ENCODE data around the gene BIRC6.
"Not testable (repeated sequence)": the region's sequence is repeated elsewhere in the genome, so short reads cannot be mapped to it uniquely, and the experiment has no call there.

The BIRC6 gene, protein sequence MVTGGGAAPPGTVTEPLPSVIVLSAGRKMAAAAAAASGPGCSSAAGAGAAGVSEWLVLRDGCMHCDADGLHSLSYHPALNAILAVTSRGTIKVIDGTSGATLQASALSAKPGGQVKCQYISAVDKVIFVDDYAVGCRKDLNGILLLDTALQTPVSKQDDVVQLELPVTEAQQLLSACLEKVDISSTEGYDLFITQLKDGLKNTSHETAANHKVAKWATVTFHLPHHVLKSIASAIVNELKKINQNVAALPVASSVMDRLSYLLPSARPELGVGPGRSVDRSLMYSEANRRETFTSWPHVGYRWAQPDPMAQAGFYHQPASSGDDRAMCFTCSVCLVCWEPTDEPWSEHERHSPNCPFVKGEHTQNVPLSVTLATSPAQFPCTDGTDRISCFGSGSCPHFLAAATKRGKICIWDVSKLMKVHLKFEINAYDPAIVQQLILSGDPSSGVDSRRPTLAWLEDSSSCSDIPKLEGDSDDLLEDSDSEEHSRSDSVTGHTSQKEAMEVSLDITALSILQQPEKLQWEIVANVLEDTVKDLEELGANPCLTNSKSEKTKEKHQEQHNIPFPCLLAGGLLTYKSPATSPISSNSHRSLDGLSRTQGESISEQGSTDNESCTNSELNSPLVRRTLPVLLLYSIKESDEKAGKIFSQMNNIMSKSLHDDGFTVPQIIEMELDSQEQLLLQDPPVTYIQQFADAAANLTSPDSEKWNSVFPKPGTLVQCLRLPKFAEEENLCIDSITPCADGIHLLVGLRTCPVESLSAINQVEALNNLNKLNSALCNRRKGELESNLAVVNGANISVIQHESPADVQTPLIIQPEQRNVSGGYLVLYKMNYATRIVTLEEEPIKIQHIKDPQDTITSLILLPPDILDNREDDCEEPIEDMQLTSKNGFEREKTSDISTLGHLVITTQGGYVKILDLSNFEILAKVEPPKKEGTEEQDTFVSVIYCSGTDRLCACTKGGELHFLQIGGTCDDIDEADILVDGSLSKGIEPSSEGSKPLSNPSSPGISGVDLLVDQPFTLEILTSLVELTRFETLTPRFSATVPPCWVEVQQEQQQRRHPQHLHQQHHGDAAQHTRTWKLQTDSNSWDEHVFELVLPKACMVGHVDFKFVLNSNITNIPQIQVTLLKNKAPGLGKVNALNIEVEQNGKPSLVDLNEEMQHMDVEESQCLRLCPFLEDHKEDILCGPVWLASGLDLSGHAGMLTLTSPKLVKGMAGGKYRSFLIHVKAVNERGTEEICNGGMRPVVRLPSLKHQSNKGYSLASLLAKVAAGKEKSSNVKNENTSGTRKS (N-terminal part only)

DNA sequence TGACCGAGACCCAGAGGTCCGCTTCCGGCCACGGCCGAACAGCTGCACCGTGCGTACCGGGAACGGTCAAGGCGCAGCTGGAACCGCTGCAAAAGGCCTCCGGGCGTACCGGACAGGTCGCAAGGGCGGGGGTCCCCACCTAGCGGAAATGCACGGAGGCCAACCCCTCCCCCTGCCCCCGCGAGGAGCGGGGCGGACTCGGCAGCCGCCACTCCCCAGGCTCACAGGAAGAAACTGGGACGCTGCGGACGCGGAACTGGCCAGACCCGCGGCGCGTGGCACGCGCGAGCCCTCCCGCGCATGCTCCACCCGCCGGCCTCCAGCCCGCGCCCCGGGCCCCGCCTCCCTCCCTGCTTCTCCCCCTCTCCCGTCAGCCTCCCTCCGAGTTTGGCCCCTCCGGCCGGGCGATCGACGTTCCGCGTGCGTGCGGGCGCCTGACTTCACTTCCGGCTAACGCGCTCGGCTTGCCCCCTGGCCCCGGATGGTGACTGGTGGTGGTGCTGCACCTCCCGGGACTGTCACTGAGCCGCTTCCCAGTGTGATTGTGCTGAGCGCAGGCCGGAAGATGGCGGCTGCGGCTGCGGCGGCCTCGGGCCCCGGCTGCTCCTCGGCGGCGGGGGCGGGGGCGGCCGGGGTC, at the start of gene BIRC6:
BIRC6 (plus strand) TSS at position 343 of the 637 bp plus-strand sequence; CDS start at position 482, 139 bp downstream.
- peak; percentile 98 for DNase-seq (ENCODE audit: low read depth, low spot score)

GRCh38 chr2:32310577-32310976, 46.2 kb upstream of the BIRC6 start:
- no peak for DNase-seq (ENCODE audit: low read depth, low spot score)

DNA sequence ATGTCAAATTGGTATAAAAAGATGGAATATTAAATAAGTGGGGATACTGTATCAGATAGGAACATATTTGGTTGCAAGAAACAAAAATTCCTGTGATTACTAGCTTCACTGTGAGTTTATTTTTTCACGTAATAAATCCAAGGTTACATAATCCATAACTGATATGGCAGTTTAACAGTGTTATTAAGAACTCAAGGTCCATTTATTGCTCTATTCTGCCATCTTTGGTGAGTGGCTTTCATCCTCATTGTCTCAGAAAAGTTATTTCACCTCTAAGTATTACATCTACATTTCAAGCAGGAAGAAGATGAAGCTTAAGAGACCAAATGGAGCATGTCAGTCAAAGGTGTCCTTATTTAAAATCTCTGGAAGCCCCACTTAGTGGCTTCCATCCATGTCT, 41.9 kb upstream of the BIRC6 start:
- no peak for DNase-seq (ENCODE audit: low read depth, low spot score)

DNA sequence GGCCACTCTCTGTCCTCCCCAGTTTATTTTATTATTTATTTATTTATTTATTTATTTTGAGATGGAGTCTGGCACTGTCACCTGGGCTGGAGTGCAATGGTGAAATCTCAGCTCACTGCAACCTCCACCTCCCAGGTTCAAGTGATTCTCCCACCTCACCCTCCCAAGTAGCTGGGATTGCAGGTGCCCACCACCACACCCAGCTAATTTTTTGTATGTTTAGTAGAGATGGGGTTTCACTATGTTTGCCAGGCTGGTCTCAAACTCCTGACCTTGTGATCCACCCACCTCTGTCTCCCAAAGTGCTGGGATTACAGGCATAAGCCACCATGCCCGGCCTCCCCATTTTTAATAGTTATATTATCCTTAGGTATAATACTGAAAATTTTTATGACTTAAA, 28.1 kb upstream of the BIRC6 start:
- DNase-seq (ENCODE audit: low read depth, low spot score), result not testable (repeated sequence)

DNA sequence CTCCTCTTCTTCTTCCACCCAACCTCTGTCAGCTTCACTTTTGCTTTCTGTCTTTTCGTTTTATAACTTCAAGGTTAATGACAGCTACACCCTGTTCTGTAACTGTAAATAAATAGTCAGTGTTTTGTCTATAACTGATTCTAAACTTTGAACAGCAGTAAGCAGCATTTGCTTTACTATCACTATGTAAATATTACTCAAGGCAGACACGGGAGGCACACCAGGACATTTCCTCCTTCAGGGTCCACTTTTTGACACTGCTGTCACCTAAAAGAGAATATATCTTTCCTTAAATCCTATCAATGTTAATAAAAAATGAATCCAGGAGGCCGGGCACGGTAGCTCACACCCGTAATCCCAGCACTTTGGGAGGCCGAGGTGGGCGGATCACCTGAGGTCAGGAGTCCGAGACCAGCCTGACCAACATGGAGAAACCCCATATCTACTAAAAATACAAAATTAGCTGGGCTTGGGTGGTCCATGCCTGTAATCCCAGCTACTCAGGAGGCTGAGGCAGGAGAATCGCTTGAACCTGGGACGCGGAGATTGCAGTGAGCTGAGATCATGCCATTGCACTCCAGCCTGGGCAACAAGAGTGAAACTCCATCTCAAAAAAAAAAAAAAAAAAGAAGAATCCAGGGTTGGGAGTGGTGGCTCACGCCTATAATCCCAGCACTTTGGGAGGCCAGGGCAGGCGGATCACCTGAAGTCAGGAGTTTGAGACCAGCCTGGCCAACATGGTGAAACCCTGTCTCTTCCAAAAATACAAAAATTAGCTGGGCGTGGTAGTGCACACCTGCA, 27.4 kb upstream of the BIRC6 start:
- DNase-seq (ENCODE audit: low read depth, low spot score), result not testable (repeated sequence)

DNA sequence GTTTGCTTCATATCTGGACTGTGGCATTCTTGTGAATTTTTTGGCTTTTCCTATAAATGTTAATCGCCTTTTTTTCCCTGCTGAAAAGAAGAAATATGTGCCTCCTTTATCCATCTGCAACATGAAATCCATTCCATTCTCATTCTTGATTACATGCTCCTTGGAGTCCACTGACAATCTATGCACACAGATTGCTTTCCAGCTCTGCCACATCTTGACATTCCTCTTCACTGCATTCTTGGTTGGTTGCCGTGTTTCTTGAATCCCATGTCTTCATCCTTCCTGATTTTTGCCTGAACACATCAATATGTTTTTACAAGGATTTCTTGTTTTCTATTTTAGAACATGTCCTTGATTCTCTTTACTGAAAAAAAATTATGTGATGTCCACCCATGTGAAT, 26.7 kb upstream of the BIRC6 start:
- peak; percentile 32 for DNase-seq (ENCODE audit: low read depth, low spot score)

GRCh38 chr2:32342801-32343200, 14.0 kb upstream of the BIRC6 start:
- no peak for DNase-seq (ENCODE audit: low read depth, low spot score)

DNA sequence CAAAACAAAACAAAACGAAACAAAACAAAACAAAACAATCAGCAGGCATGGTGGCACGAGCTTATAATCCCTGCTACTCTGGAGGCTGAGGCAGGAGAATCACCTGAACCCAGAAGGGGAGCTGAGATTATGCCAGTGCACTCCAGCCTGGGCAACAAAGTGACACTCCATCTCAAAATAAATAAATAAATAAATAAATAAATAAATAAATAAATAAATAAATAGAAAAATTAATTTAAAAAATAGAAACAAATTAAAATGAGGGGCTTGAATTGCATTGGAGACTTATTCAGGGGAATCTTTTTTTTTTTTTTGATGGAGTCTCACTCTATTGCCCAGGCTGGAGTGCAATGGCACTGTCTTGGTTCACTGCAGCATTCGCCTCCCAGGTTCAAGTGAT, 6.0 kb upstream of the BIRC6 start:
- DNase-seq (ENCODE audit: low read depth, low spot score), result not testable (repeated sequence)

- no peak for DNase-seq (ENCODE audit: low read depth, low spot score)
Measured at GRCh38 chr2:32355976-32356680, 695 bp upstream of the BIRC6 start.

- peak; percentile 71 for DNase-seq (ENCODE audit: low read depth, low spot score)
Measured at GRCh38 chr2:32357318-32358110, 691 bp downstream of the BIRC6 start.

DNA sequence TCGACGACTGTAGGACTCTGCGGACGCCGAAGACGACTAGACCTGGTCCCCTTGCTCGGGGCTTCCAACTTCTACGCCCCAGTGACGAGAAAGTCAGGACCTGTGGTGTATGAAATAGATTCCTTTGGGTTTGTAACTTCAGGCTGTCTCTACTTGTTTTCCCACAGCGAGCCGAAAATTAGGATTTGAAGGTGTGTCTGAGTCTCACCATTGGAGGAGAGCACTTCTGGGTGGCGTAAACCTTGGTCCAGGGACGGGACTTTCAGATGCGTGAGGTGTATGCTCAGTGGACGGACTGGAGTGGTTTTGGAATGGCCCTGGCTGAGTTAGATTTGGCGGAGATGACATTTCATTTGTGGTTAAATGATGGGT, 1.3 kb downstream of the BIRC6 start:
- peak; percentile 53 for DNase-seq (ENCODE audit: low read depth, low spot score)

DNA sequence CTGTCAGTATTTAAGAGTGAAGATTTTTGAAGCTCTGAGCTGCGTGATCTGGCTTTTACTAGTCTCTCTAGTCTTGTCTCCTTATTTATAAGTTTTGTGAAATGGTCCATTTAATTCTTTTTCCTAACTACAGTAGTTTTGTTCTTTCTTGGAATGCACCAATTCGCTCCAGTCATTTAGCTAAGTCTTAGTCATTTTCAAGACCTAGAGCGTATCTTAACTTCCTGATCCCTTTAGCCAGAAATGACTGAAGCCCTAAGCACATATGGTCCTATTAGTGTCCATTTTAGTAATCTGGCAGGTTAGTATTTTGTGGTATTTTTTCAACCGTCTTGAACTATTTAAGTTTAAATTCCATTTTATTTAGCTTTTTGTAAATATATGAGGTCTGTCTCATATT, 3.6 kb downstream of the BIRC6 start:
- DNase-seq (ENCODE audit: low read depth, low spot score), result no peak

DNA sequence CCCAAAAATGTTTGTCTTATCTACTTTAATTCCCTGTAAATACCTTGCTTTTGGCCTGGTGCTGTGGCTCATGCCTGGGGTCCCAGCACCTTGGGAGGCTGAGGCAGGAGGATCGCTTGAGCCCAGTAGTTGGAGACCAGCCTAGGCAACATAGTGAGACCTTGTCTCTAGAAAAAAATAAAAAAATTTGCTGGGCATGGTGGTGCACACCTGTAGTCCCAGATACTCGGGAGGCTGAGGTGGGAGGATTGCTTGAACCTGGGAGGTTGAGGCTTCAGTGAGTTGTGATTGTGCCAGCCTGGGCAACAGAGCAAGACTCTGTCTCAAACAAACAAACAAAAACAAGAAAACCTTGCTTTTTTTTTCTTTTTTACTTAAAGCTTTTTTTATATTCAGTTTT, 6.2 kb downstream of the BIRC6 start:
- not testable (repeated sequence) for DNase-seq (ENCODE audit: low read depth, low spot score)

GRCh38 chr2:32363597-32363996, 6.8 kb downstream of the BIRC6 start:
- DNase-seq (ENCODE audit: low read depth, low spot score), result no peak

GRCh38 chr2:32364290-32364689, 7.5 kb downstream of the BIRC6 start:
- not testable (repeated sequence) for DNase-seq (ENCODE audit: low read depth, low spot score)

GRCh38 chr2:32365679-32366078, 8.9 kb downstream of the BIRC6 start:
- not testable (repeated sequence) for DNase-seq (ENCODE audit: low read depth, low spot score)

DNA sequence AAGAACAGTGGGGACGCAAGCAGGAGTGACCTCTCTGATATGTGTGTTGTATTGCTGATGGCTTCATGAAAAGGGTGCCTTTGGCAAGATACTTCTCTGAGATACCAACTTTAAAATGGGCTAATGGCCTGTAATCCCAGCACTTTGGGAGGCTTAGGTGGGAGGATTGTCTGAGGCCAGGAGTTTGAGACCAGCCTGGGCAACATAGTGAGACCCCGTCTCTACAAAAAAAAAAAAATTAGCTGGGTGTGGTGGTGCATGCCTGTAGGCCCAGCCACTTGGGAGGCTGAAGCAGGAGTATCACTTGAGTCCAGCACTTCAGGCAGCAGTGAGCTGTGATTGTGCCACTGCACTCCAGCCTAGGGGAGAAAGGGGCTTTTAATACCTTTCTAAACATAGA, 9.8 kb downstream of the BIRC6 start:
- no peak for DNase-seq (ENCODE audit: low read depth, low spot score)

DNA sequence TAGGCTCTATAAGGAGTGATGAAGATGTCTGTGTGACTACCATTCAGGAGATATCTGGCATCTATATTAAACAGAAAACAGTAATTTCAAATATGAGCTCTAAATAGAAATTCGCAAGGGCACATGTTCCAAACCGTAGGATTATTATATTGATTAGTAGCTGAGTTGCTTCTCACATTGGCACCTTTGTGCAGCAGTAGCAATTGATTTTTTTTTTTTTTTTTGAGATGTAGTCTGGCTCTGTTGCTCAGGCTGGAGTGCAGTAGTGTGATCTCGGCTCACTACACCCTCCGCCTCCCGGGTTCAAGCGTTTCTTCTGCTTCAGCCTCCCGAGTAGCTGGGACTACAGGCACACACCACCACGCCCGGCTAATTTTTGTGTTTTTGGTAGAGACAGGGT, 12.4 kb downstream of the BIRC6 start:
- no peak for DNase-seq (ENCODE audit: low read depth, low spot score)

- not testable (repeated sequence) for DNase-seq (ENCODE audit: low read depth, low spot score)
Measured at GRCh38 chr2:32370942-32371341, 14.1 kb downstream of the BIRC6 start.
